ENCODE data around the gene DRC3. TPM values are rescaled to one million over a fixed set of nuclear protein-coding genes. Genes with fewer than 3 reads are reported as not detected.
"Not testable (repeated sequence)": the region's sequence is repeated elsewhere in the genome, so short reads cannot be mapped to it uniquely, and the experiment has no call there.

Gene DRC3
- total RNA-seq, 1 donor from 2014 or later = 5.1 TPM

DNA sequence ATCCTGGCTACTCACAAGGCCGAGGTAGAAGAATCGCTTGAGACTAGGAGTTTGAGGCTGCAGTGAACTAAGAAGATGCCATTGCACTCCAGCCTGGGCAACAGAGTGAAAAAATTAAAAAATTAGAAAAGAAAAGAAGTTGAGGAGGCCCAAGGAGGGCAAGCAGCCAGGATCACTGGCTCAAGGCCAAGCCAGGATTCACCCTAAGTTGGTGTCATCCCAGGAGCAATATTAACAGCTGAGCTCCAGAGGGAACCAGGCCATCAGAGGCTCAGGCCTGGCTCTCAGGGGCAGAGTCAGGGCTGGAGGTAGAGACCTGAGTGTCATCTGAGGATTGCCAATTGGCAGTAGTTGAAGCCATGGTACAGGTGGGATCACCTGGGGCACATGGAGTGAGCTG is 20.7 kb downstream of the DRC3 start:
- no peak for DNase-seq (ENCODE audit: low spot score)

DNA sequence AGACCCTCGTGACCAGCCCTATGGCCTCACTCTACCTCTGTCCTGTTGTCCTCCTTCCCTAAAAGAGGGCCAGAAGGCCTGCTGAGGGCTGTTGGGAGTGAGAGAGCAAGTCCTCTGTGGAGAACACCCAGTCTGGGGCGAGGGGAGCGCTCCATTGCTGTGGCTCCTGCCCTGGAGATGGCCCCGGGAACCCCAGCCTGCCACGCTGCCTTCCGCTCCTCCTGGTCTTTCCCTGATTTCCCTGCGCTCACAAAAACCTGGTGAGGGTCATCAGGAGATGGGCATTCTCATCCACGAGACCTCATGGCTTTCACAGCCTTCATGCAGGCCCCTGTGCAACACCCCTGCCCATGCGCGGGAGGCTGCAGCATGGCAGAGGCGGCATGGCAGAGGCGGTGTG is 21.2 kb downstream of the DRC3 start:
- no peak for DNase-seq (ENCODE audit: low spot score)

GRCh38 chr17:17994271-17995069 is 21.8 kb downstream of the DRC3 start:
- peak; percentile 73 for DNase-seq (ENCODE audit: low spot score)

DNA sequence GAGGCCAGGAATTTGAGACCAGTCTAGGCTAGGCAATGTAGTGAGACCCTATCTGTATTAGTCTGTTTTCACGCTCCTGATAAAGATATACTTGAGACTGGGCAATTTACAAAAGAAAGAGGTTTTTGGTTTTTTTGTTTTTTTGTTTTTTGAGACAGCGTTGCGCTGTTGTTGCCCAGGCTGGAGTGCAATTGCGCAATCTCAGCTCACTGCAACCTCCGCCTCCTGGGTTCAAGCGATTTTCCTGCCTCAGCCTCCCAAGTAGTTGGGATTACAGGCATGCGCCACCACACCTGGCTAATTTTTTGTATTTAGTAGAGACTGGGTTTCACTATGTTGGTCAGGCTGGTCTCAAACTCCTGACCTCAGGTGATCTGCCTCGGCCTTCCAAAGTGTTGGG is 23.2 kb downstream of the DRC3 start:
- DNase-seq (ENCODE audit: low spot score) = not testable (repeated sequence)

DNA sequence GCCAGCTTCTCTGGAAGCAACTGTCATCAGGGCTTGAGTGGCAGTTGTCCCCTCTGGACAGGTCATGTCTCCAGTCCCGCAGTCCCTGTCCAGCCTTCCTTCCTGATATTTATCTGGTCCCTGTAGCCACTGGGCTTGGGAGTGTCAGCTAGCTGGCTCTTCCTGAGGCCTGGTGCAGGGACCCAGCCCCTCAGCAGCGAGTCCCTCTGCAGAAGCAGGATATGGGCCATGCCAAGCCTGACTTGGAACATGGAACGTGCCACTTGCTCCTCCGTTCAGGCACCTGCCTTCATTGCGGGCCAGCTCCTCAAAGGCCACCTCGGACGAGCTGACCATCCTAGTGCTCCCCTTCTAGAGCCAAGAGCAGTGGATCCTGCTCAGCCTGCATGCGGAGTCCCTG is 26.3 kb downstream of the DRC3 start:
- no peak for DNase-seq (ENCODE audit: low spot score)

- no peak for DNase-seq (ENCODE audit: low spot score)
These were observed 26.8 kb downstream of the DRC3 start for GRCh38 chr17:17999364-18000029.

DNA sequence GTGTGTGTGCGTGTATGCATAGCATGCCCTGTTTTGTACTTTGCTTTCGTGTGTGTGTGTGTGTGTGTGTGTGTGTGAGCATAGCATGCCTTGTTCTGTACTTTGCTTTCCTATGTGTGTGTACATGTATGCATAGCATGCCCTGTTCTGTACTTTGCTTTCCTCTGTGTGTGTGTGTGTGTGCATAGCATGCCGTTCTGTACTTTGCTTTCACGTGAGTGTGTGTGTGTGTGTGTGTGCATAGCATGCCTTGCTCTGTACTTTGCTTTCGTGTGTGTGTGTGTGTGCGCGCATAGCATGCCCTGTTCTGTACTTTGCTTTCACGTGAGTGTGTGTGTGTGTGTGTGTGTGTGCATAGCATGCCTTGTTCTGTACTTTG is 27.4 kb downstream of the DRC3 start:
- DNase-seq (ENCODE audit: low spot score) = no peak

DNA sequence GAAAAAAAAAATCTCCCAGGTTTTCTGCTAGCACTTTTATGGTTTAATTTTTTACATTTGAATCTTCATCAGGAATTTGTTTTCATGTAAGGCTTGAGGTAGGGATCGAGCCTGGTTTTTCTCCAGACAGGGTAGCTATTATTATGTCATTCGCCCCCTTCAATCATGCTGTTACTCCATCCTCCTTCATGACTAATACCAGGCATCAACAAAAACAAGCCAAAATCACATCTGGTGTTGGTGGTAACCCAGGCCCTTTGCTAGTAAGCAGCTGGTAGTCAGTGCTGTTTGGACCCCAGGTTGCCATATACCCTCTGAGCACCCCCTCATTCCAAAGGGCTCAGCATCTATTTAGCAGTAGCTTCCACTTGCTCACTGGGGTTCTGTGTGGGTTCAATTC is 29.5 kb downstream of the DRC3 start:
- no peak for DNase-seq (ENCODE audit: low spot score)

DNA sequence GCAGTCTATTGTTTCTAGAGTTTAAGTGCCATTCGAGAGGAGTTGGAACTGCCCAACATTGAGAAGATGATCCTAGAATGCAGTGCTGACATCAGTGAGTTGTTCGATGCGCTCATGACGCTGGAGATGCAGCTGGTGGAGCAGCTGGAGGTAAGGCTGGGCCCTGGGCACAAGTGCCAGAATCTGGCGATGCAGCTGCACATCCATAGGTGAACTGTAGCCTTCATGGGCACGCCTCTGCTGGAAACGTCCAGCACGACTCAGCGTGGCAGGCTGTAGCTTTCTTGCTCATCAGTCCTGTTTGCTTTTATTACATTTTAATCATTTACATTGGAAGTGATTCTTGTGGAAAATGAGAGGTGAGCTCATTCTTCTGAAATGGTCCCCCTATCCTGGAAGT is 31.7 kb downstream of the DRC3 start:
- no peak for DNase-seq (ENCODE audit: low spot score)

DNA sequence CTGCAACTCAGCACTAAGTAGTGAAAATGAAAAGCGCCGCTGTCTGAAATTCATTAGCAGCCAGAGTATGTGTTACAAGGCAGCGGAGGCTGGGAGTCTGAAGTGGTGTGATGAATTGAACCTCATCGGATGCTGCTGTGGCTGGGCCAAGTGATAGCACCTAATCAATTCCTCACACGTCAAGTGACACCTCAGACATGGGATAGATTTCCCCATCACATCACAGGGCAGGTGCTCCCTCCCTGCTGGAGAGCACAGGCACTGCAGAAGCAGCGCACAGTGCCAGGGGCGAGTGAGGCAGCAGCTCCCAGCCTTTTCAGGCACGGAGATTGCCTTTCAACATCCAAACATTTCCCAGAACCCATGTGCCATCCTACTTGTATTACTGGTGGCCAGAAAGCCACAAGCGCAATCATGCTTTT is 32.2 kb downstream of the DRC3 start:
- DNase-seq (ENCODE audit: low spot score) = no peak

DNA sequence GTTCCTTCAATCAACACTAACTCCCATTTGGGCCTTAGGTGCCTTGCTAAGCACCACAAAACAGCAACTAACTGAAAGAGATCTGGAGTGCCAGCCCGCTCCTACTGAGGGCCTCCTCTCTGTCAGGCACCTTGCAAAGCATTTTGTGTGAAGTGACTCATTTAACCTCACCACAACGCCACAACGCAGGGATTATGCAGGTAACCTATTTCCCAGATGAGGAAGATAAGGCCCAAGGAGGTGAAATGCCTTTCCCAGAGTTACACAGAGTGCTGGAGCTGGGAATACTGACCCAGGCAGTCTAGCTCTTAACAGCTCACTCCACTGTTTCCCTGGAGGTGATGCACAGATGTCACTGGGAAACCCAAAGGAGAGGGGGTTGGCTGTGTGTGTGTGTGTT is 32.8 kb downstream of the DRC3 start:
- DNase-seq (ENCODE audit: low spot score) = no peak

- DNase-seq (ENCODE audit: low spot score) = no peak
These were observed 34.0 kb downstream of the DRC3 start for GRCh38 chr17:18006495-18007239.

- no peak for DNase-seq (ENCODE audit: low spot score)
These were observed 36.0 kb downstream of the DRC3 start for GRCh38 chr17:18008496-18009268.

- DNase-seq (ENCODE audit: low spot score) = no peak
These were observed 37.2 kb downstream of the DRC3 start for GRCh38 chr17:18009609-18010420.

GRCh38 chr17:18011286-18011685 is 38.6 kb downstream of the DRC3 start:
- DNase-seq (ENCODE audit: low spot score) = no peak

DNA sequence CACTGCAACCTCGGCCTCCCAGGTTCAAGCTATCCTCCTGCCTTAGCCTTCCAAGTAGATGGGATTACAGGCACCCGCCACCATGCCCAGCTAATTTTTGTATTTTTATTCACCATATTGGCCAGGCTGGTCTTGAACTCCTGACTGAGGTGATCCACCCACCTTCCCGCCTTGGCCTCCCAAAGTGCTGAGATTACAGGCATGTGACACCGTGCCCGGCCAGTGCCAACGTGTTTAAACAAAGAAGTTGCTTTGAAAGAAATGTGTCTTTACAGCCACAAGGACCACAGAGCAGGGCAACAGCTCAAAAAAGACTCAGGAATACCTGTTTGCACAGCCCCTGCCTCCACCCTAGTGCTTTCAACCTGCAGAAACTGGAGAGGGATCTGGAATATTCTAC is 41.3 kb downstream of the DRC3 start:
- no peak for DNase-seq (ENCODE audit: low spot score)

- DNase-seq (ENCODE audit: low spot score) = no peak
These were observed 42.9 kb downstream of the DRC3 start for GRCh38 chr17:18015593-18015992.

DNA sequence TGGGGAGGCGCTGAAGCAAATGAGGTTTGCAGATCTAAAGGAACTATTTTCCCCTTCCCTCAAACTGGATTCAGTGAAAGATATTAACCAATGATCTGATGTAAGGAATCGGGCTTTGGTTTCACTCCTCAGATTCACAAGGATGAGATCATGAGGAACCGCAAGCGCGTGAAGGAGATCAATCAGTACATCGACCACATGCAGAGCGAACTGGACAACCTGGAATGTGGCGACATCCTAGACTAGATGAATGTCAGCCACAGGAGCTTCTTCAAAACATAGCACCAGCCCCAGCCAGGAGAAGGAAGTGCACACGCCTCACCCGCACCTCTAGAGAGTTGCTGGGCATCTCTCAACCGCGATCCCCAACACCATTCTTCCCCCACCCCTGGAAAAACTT is 43.8 kb downstream of the DRC3 start:
- DNase-seq (ENCODE audit: low spot score) = no peak

GRCh38 chr17:18017958-18018357 is 45.3 kb downstream of the DRC3 start:
- DNase-seq (ENCODE audit: low spot score) = no peak

GRCh38 chr17:18018411-18018921 is 45.8 kb downstream of the DRC3 start:
- DNase-seq (ENCODE audit: low spot score) = no peak

- DNase-seq (ENCODE audit: low spot score) = no peak
These were observed 47.1 kb downstream of the DRC3 start for GRCh38 chr17:18019838-18020154.
